RWPE2 (cell line): Measurements from ENCODE around the gene TMEM247.

Experiments used
- ATAC-seq: fragments of 200-7000 bp; cut with Tn5 transposase; 3 replicates; pipeline ENCODE4 v1.9.1; 2021; ENCODE audit warnings: low read depth
- DNase-seq: peaks from one replicate; pipeline ENCODE4 v3.0.0-alpha.2; 2020; ENCODE audit warnings: low spot score
- H3K27ac ChIP-seq: fragments of 450-650 bp; 2 replicates; pipeline ENCODE4 v1.5.1; 2017; ENCODE audit warnings: mild to moderate bottlenecking; ENCODE audit not compliant: poor library complexity, severe bottlenecking
- H3K27me3 ChIP-seq: fragments of 250-450 bp; sonication (Bioruptor Pico); 2 replicates; pipeline ENCODE4 v1.5.1; 2021; ENCODE audit warnings: mild to moderate bottlenecking, moderate library complexity; ENCODE audit not compliant: insufficient read depth, poor library complexity, severe bottlenecking
- H3K36me3 ChIP-seq: fragments of 250-450 bp; sonication (Bioruptor Pico); 2 replicates; pipeline ENCODE4 v1.5.1; 2020; ENCODE audit warnings: low read depth, mild to moderate bottlenecking, moderate library complexity
- H3K4me1 ChIP-seq: fragments of 250-450 bp; sonication (Bioruptor Pico); 2 replicates; pipeline ENCODE4 v1.5.1; 2021; ENCODE audit warnings: mild to moderate bottlenecking, moderate library complexity; ENCODE audit not compliant: insufficient read depth, poor library complexity, severe bottlenecking
- H3K4me3 ChIP-seq: fragments of 250-450 bp; sonication (Bioruptor Pico); 2 replicates; pipeline ENCODE4 v1.5.1; 2021; ENCODE audit warnings: mild to moderate bottlenecking, moderate library complexity; ENCODE audit not compliant: severe bottlenecking
- H3K9me3 ChIP-seq: fragments of 250-450 bp; sonication (Bioruptor Pico); 2 replicates; pipeline ENCODE4 v1.5.1; 2021; ENCODE audit warnings: mild to moderate bottlenecking, moderate library complexity; ENCODE audit not compliant: severe bottlenecking
- TF ChIP-seq, protein P1 (sequence below): fragments of 450-650 bp; IDR thresholded peaks from one replicate; pipeline ENCODE4 v1.5.1; 2017; ENCODE audit warnings: mild to moderate bottlenecking, moderate library complexity; ENCODE audit not compliant: poor library complexity, severe bottlenecking

Gene TMEM247

DNA sequence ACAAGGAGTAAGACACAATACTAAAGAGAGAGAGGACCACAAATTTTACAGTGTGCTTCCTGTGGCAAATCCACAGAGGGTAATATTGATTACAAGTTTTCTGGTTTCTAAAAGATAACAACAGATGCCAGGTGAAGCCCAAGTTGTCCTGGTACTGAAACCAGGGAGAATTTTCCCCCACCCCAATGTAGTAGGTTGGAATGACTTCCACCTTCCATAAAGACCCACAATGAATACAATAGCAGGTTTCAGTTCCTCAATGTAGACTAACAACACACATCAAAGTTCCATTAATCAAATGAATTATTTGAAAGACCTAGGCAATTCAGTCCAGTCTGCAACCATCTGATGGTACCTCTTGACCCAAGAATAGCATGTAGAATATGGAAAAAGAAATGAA is 44.0 kb upstream of the TMEM247 start:
- DNase-seq (no peak), ATAC-seq (no peak; the same call in 2 of the 3 replicates)
- Histone ChIP-seq H3K9me3 (no peaks in the 10 kb centered on the region), H3K36me3 (no peaks in the 10 kb centered on the region), H3K27me3 (no peaks in the 10 kb centered on the region), H3K4me3 (no peak overlapping the region), H3K4me1 (peaks cover 13% of the 10 kb centered on the region), H3K27ac (peak overlapping the region; percentile 2)
- TF ChIP-seq, protein P1, sequence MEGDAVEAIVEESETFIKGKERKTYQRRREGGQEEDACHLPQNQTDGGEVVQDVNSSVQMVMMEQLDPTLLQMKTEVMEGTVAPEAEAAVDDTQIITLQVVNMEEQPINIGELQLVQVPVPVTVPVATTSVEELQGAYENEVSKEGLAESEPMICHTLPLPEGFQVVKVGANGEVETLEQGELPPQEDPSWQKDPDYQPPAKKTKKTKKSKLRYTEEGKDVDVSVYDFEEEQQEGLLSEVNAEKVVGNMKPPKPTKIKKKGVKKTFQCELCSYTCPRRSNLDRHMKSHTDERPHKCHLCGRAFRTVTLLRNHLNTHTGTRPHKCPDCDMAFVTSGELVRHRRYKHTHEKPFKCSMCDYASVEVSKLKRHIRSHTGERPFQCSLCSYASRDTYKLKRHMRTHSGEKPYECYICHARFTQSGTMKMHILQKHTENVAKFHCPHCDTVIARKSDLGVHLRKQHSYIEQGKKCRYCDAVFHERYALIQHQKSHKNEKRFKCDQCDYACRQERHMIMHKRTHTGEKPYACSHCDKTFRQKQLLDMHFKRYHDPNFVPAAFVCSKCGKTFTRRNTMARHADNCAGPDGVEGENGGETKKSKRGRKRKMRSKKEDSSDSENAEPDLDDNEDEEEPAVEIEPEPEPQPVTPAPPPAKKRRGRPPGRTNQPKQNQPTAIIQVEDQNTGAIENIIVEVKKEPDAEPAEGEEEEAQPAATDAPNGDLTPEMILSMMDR, result no peak

DNA sequence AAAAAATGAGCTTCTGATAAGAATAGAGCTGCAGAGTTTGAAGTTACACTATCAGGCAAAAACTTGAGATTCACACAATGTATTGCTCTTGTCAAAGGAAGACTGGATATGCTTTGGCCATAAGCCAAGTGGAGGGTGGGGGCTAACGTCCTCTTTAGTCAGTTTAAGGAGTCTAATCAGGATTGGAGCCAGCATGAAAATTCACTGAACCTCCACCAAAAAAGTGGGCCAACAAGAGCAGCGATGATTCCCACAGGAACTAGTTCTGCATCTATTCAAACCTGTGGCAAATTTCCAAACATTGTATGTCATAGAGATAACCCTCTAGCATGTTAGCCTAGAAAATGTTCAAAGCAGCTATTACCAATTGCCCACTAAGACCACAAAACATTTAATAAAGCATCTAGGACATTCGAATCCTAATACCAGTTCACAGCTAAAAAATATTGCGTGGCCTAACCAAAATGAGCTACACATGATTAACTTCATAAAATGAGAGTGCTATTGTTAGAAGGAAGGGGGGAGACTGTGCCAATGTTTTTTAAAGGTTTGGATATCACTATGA is 43.5 kb upstream of the TMEM247 start:
- no peaks in the 10 kb centered on the region for H3K27me3 ChIP-seq
- no peak for DNase-seq
- H3K27ac ChIP-seq, result peak overlapping the region; percentile 2
- TF ChIP-seq, protein P1, result no peak
- H3K4me1 ChIP-seq, result peaks cover 13% of the 10 kb centered on the region
- H3K9me3 ChIP-seq, result no peaks in the 10 kb centered on the region
- H3K4me3 ChIP-seq, result no peak overlapping the region
- no peak for ATAC-seq
- H3K36me3 ChIP-seq, result no peaks in the 10 kb centered on the region

DNA sequence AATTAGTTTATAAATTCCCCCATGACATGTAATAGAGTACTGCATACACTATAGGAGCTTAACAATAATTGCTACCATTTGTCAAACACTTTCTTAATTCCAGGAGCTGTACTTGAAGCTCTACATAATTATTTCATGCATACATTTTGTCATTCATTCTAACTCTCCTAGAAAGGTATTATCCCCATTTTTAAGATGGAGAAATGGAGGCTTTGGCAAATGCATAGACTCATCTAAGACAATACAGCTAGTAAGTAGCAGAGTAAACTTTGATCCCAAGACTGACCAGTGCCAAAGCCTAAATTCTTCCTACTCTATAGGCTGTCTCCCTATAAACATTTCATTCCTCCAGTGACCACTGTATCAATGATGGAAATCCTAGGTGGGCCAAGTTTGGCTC is 42.6 kb upstream of the TMEM247 start:
- peaks cover 13% of the 10 kb centered on the region for H3K4me1 ChIP-seq
- H3K27me3 ChIP-seq, result no peaks in the 10 kb centered on the region
- H3K36me3 ChIP-seq, result no peaks in the 10 kb centered on the region
- no peak overlapping the region for H3K27ac ChIP-seq
- DNase-seq (no peak), ATAC-seq (no peak)
- no peak overlapping the region for H3K4me3 ChIP-seq
- TF ChIP-seq, protein P1, result no peak
- H3K9me3 ChIP-seq, result no peaks in the 10 kb centered on the region

DNA sequence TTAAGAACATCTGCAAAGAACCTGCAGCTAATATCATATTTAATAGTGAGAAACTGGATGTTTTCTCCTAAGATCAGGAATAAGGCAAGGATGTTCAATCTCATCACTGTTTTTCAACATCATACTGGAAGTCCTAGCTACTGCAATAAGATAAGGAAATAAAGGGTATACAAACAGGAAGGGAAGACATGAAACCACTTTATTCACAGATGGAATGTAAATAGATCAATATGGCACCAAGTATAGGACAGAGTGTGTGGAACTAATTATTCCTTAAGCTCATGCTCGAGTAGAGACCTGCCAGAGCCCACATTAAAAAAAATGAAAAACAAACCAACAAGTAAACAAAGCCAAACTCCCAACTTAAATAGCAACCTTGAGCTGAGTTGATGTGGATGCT is 41.3 kb upstream of the TMEM247 start:
- no peak for ATAC-seq
- no peaks in the 10 kb centered on the region for H3K27me3 ChIP-seq
- TF ChIP-seq, protein P1, result no peak
- H3K4me3 ChIP-seq, result no peak overlapping the region
- H3K36me3 ChIP-seq, result no peaks in the 10 kb centered on the region
- H3K9me3 ChIP-seq, result no peaks in the 10 kb centered on the region
- DNase-seq, result no peak
- H3K27ac ChIP-seq, result no peak overlapping the region
- H3K4me1 ChIP-seq, result peaks cover 13% of the 10 kb centered on the region

DNA sequence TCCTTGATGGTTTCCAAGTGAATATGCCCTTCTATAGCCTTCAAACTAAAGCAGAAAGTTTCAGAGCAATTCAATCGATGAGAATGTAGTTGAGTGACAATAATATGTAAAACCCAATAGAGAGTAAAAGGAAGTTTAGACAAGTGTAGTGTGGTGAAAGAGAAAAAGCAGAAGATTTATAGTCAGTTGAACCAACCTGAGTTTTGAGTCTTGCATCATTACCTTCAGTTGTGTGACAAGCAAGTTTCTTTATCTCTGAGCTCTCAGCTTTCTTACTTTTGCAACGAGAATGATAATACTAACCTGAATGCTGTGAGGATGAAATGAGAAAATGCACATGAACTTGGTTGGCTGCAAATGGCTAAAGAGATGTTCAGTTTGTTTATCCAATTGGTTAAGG is 40.6 kb upstream of the TMEM247 start:
- TF ChIP-seq, protein P1, result no peak
- Histone ChIP-seq H3K4me3 (no peak overlapping the region), H3K9me3 (no peaks in the 10 kb centered on the region), H3K36me3 (no peaks in the 10 kb centered on the region), H3K27ac (no peak overlapping the region), H3K27me3 (no peaks in the 10 kb centered on the region), H3K4me1 (peaks cover 13% of the 10 kb centered on the region)
- ATAC-seq (no peak), DNase-seq (no peak)
